ENCODE data around the gene AKIRIN1.

- TF ChIP-seq CTCF (IDR thresholded peaks at IDR 0.05; ENCODE audit: low read length) (no peak), EZH2 (IDR thresholded peaks at IDR 0.05; ENCODE audit: borderline replicate concordance, low read length) (no peak)
Measured at GRCh38 chr1:39016604-39017171, 25.6 kb downstream of the AKIRIN1 start.

Data from OCI-LY1 (cell line).